Measurements from ENCODE around the gene PTPRN2.

- TF ChIP-seq CTCF (conservative IDR thresholded peaks at IDR 0.05; ENCODE audit: low read depth, low read length): no peak
- TF ChIP-seq EZH2 (IDR thresholded peaks at IDR 0.05; ENCODE audit: borderline replicate concordance, low read depth, low read length, poor library complexity, severe bottlenecking): no peak
These were observed 484.2 kb downstream of the PTPRN2 start for GRCh38 chr7:158103378-158103777.

All from A673 (cell line).